ENCODE data around the gene QSOX2.
"Not testable (repeated sequence)": the region's sequence is repeated elsewhere in the genome, so short reads cannot be mapped to it uniquely, and the experiment has no call there.

Gene QSOX2

DNA sequence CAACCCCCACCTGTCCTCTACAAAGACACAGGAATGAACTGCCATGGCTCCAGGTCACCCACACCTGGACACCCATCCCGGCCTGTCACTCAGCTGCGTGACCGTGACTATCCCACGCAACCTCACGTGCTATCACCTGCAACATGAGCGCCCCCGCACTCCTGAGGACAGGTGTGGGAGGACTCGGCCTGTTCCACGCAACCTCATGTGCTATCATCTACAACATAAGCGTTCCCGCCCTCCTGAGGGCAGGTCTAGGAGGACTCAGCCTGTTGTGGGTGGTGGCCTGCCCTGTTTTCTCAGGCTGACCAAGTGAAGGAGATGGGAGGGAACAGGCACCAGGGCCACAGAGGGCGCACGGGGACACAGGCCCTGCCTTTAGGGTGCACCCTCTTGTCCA lies 4.1 kb downstream of the QSOX2 start:
- TF ChIP-seq, protein P1, sequence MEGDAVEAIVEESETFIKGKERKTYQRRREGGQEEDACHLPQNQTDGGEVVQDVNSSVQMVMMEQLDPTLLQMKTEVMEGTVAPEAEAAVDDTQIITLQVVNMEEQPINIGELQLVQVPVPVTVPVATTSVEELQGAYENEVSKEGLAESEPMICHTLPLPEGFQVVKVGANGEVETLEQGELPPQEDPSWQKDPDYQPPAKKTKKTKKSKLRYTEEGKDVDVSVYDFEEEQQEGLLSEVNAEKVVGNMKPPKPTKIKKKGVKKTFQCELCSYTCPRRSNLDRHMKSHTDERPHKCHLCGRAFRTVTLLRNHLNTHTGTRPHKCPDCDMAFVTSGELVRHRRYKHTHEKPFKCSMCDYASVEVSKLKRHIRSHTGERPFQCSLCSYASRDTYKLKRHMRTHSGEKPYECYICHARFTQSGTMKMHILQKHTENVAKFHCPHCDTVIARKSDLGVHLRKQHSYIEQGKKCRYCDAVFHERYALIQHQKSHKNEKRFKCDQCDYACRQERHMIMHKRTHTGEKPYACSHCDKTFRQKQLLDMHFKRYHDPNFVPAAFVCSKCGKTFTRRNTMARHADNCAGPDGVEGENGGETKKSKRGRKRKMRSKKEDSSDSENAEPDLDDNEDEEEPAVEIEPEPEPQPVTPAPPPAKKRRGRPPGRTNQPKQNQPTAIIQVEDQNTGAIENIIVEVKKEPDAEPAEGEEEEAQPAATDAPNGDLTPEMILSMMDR (IDR thresholded peaks at IDR 0.05; ENCODE audit: low read depth, low read length): no peak
- DNase-seq (ENCODE audit: extremely low read depth, low read depth): no peak

DNA sequence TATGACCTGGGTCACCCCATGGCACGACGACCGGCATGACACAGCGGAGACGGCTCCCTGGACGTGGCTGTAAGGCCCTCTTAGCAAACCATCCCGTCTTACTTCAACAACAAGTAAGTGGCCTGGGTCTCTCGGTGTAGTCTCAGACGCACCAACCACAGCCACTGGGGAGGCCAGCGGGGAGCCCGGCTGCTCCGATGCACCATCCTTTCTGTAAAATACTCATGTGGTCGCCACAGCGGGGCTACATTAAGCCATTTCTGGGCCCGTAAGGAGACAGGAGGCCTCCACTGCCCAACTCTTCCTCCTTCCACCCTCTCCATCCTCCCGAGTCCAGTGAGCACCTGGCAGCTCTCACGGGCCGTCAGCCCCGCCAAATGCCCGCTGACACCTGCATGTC lies 4.7 kb downstream of the QSOX2 start:
- TF ChIP-seq, protein P1 (IDR thresholded peaks at IDR 0.05; ENCODE audit: low read depth, low read length): no peak

DNA sequence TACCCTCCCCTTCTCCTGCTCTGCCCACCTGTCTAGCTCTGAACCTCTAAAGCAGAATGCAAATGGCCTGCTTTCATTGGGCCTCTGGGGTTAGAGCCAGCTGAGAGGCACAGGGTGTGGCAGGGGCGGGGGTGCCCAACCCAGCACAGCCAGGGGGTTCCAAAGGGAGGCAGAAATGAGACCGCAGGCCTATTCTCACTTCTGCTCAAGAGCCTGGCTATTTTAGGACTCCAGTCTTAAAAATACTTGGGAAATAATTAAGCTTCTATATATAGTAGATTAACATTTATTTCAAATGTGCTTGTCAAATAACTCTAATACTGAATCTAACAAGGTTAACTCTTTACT lies 5.7 kb downstream of the QSOX2 start:
- no peak for DNase-seq (ENCODE audit: extremely low read depth, low read depth)
- TF ChIP-seq, protein P1 (IDR thresholded peaks at IDR 0.05; ENCODE audit: low read depth, low read length): no peak

More for the DNA sequence above, 4.7 kb downstream of the QSOX2 start:
- no peak for DNase-seq (ENCODE audit: extremely low read depth, low read depth)

DNA sequence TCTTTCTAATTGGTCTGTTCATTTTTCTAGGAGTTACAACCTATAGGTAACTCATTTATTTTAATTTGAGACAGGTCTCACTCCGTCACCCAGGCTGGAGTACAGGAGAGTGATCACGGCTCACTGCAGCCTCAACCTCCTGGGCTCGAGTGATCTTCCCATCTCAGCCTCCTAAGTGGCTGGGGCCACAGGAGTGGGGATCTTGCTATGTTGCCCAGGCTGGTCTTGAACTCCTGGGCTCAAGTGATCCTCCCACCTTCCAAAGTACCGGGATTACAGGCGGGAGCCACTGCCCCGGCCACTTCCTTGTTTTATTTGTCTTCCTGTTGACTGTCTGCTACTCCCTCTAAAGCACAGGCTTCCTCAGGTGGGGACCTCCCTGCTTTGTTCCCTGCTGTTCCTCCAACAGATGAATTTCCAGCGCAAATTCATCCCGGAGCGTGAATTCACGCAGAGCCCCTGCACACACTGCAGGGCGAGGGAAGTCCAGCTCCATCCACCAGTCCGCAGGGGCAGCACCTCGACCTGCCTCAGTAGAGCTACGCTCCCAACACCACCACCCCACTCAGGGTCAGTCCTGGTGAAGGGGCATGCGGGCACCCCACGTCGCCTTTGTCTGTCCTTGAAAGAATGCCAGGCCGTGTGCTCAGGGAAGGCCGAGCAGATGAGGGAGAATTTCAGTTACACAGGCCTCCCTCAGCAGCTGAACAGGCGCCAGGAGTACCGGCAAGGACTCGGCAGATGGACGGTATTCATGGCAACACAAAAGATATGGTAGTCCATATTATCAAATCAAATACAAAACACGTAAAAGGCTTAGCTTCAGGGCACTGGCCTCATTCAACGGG lies 6.3 kb downstream of the QSOX2 start:
- DNase-seq (ENCODE audit: extremely low read depth, low read depth): no peak
- TF ChIP-seq, protein P1 (IDR thresholded peaks at IDR 0.05; ENCODE audit: low read depth, low read length): no peak

DNA sequence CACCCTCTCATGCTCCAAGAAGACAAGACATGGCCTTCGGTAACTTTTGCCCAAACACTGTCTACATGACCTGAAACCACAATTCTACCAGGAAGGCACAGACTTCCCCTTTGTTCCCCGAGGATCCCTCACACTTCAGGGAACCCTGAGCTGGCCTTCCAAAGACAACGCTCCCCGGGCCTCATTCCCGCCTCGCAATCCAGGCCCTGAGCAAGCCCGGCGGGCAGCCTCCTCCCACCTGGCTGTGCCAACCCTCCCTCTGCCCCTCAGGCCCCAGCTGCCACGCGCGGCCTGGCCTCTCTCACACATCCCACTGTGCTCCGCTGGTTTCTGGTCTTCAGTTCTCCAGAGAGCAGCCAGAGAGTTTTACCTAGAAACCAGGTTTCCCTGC lies 7.3 kb downstream of the QSOX2 start:
- TF ChIP-seq, protein P1 (IDR thresholded peaks at IDR 0.05; ENCODE audit: low read depth, low read length): no peak
- no peak for DNase-seq (ENCODE audit: extremely low read depth, low read depth)

DNA sequence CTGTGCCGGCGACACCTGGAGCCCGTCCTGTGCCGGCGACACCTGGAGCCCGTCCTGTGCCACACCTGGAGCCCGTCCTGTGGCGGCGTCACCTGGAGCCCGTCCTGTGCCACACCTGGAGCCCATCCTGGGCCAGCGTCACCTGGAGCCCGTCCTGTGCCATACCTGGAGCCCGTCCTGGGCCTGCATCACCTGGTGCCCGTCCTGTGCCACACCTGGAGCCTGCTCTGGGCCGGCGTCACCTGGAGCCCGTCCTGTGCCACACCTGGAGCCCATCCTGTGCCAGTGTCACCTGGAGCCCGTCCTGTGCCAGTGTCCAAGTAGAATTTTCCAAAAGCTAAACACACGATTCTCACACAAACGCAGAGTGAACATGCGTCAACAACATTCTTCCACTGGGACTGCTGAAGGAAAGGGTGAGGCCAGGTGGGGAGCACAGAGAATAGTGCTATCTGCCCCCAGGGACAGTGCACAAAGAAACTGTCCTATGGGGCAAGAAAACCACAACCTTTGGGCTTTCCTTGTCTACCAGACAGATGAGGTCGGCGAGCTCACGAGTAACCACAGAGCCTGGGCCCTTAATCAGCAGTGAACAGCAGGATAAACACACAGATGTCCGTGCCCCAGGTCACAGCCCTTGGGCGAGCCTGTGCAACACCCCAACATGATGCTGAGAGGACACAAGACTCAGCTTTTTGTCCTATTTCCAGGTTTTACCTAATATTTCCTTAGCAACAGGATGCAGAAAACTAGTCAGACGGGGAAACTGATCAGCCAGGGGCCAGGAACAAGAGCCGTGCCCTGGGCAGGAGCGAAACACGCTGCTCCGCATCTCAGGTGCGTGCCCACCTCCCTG lies 7.9 kb downstream of the QSOX2 start:
- DNase-seq (ENCODE audit: extremely low read depth, low read depth): no peak
- TF ChIP-seq, protein P1 (IDR thresholded peaks at IDR 0.05; ENCODE audit: low read depth, low read length): no peak

DNA sequence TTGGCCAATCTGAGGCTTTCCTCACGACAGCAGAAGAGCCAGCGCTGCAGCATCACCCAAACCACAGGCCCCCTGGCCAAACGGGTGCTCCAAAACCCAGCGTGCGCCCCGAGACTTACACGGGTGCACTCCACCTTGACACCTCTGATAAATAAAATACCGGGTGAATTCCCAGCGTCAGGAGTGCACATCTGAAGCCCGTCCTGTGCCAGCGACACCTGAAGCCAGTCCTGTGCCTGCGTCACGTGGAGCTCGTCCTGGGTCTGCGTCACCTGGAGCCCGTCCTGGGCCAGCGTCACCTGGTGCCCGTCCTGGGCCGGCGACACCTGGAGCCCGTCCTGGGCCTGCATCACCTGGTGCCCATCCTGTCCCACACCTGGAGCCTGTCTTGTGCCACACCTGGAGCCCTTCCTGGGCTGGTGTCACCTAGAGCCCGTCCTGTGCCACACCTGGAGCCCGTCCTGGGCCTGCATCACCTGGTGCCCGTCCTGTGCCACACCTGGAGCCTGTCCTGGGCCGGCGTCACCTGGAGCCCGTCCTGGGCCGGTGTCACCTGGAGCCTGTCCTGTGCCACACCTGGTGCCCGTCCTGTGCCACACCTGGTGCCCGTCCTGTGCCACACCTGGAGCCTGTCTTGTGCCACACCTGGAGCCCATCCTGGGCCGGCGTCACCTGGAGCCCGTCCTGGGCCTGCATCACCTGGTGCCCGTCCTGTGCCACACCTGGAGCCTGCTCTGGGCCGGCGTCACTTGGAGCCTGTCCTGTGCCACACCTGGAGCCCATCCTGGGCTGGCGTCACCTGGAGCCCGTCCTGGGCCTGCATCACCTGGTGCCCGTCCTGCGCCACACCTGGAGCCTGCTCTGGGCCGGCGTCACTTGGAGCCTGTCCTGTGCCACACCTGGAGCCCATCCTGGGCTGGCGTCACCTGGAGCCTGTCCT lies 8.9 kb downstream of the QSOX2 start:
- not testable (repeated sequence) for DNase-seq (ENCODE audit: extremely low read depth, low read depth)

Measured in AG09319 (cell line).